Lower leg skin (tissue), 4 donors: Measurements from ENCODE around the gene KCNN3. TPM values are rescaled to one million over a fixed set of nuclear protein-coding genes. Genes with fewer than 3 reads are reported as not detected.

Experiments
- DNase-seq, 2 donors: peaks; one replicate each; pipeline ENCODE4 v3.0.0-alpha.2; 2019; ENCODE audit warnings: low spot score in 2 of 2
- H3K4me3 ChIP-seq: fragments of 200-600 bp; sonication (generic); 2 replicates; pipeline ENCODE4 v1.5.1; 2017; ENCODE audit warnings: mild to moderate bottlenecking, low read depth; ENCODE audit not compliant: poor library complexity, severe bottlenecking
- CTCF ChIP-seq, 3 donors: fragments of 450-650 bp; IDR thresholded peaks; one replicate each; pipeline ENCODE4 v1.5.1; 2016; ENCODE audit warnings: antibody characterized with exemption in 3 of 3, mild to moderate bottlenecking in 3 of 3, moderate library complexity in 2 of 3
- POLR2A ChIP-seq, 2 donors: fragments of 450-650 bp; IDR thresholded peaks; one replicate each; pipeline ENCODE4 v1.6.1; 2016 to 2017; ENCODE audit warnings: antibody characterized with exemption in 2 of 2, mild to moderate bottlenecking in 1 of 2, moderate library complexity in 1 of 2
- WGBS, 2 donors: methylation state at CpG; one replicate each; pipeline ENCODE4 v1.1.5; 2018; 5-methylcytosine and 5-hydroxymethylcytosine counted together
- intact Hi-C: fragments of 100-400 bp; cut with DNase I; formaldehyde crosslinking; loops from one replicate; pipeline ENCODE4 v1.15.0; 2023; ENCODE audit warnings: low total_unique reads
- total RNA-seq, 4 donors: library from RNA; depleted of rRNA; stranded (reverse); fragments of >200 nt; gene quantifications; one replicate each; pipeline ENCODE4 v1.1.0, GENCODE V29; 2016

Gene KCNN3
- total RNA-seq, 4 donors from 2014 or later, result 0.13 to 2.1 (median 0.36) TPM

GRCh38 chr1:154856544-154856943 lies 13.5 kb downstream of the KCNN3 start:
- intact Hi-C loops, result no loop called here
- WGBS, 2 donors, result 89 to 94% methylated on average over 3 of the region's 3 CpGs
- DNase-seq, result no peak
- TF ChIP-seq CTCF (IDR thresholded peaks at IDR 0.05) (no peak), POLR2A (IDR thresholded peaks at IDR 0.05) (no peak)
- no peak overlapping the region for H3K4me3 ChIP-seq

- no peak overlapping the region for H3K4me3 ChIP-seq
- TF ChIP-seq CTCF (IDR thresholded peaks at IDR 0.05), result no peak
- TF ChIP-seq POLR2A (IDR thresholded peaks at IDR 0.05), result no peak
- intact Hi-C loops, result no loop called here
- WGBS, 2 donors, result 51 to 68% methylated on average over 10 of the region's 10 CpGs
- no peak for DNase-seq
Observed at GRCh38 chr1:154856049-154856448, 14.0 kb downstream of the KCNN3 start.

- no peak overlapping the region for H3K4me3 ChIP-seq
- WGBS, 2 donors, result 78 to 80% methylated on average over 6 of the region's 6 CpGs
- intact Hi-C loops, result no loop called here
- no peak for DNase-seq
- TF ChIP-seq POLR2A (IDR thresholded peaks at IDR 0.05), result no peak
- no peak for TF ChIP-seq CTCF (IDR thresholded peaks at IDR 0.05)
Observed at GRCh38 chr1:154855186-154855851, 14.8 kb downstream of the KCNN3 start.

GRCh38 chr1:154852845-154853244 lies 17.2 kb downstream of the KCNN3 start:
- no peak for DNase-seq
- TF ChIP-seq CTCF (IDR thresholded peaks at IDR 0.05), result no peak
- TF ChIP-seq POLR2A (IDR thresholded peaks at IDR 0.05), result no peak
- intact Hi-C loops, result no loop called here
- 90% methylated on average over 3 of the region's 3 CpGs for WGBS, 2 donors
- H3K4me3 ChIP-seq, result no peak overlapping the region

- intact Hi-C loops, result no loop called here
- TF ChIP-seq CTCF (IDR thresholded peaks at IDR 0.05), result no peak
- no peak for TF ChIP-seq POLR2A (IDR thresholded peaks at IDR 0.05)
- 79 to 83% methylated on average over 9 of the region's 9 CpGs for WGBS, 2 donors
Observed at GRCh38 chr1:154851392-154852177, 18.5 kb downstream of the KCNN3 start.

More at GRCh38 chr1:154851392-154852177, 18.5 kb downstream of the KCNN3 start:
- no peak overlapping the region for H3K4me3 ChIP-seq
- no peak for DNase-seq
